Occipital lobe (tissue), 2 donors: ENCODE measurements around the gene GOLT1B. TPM values are rescaled to one million over a fixed set of nuclear protein-coding genes. Genes with fewer than 3 reads are reported as not detected.

Source experiments
- DNase-seq: peaks from one replicate; lab custom pipeline; 2025; lab: John Stamatoyannopoulos, UW
- total RNA-seq: library from RNA; depleted of rRNA; stranded (reverse); fragments of >200 nt; gene quantifications from one replicate; pipeline ENCODE4 v1.2.3, GENCODE V29; 2014

Gene GOLT1B
- total RNA-seq, 1 donor from 2014 or later, result 48.7 TPM

- DNase-seq, result no peak
Observed at GRCh38 chr12:21566223-21566906, 64.8 kb downstream of the GOLT1B start.

GRCh38 chr12:21566907-21567394 lies 65.4 kb downstream of the GOLT1B start:
- no peak for DNase-seq

Other genes starting within 250 kb of the GOLT1B start
- 8.3 TPM for gene SLCO1A2, start 166.9 kb upstream of the GOLT1B start, total RNA-seq
- gene IAPP, start 128.9 kb upstream of the GOLT1B start, total RNA-seq, result not detected
- gene PYROXD1, start 64.1 kb upstream of the GOLT1B start, total RNA-seq, result 21.1 TPM
- gene RECQL, start 154 bp upstream of the GOLT1B start, total RNA-seq, result 43.2 TPM
- 0.16 TPM for gene SPX, start 24.5 kb downstream of the GOLT1B start, total RNA-seq
- not detected for gene GYS2, start 103.1 kb downstream of the GOLT1B start, total RNA-seq
- gene LDHB, start 156.1 kb downstream of the GOLT1B start, total RNA-seq, result 381 TPM